Measurements from ENCODE around the gene RBFOX1. TPM values are rescaled to one million over a fixed set of nuclear protein-coding genes. Genes with fewer than 3 reads are reported as not detected.

RBFOX1 gene
- total RNA-seq, 2 donors from 2014 or later = not detected

DNA sequence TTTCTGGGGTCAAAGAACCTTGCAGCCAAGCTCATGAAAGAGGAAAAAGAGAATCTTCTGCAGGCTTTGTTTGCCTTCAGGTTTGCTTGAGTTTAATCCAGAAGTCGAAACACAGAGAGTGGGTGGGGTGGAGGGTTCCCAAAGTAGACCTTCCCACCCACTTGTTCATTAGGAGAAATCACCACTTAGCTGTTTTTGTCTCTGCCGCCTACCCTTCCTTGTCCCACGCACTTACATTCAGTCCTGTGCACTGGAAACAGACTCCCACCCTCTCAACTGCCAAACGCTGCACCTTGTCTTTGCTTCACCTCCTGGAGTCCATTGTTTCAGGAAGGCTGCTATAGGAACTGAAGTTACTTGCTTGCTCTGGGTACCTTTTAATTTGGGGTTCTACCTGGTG, 38.6 kb upstream of the RBFOX1 start:
- Histone ChIP-seq H3K4me3 (no peak overlapping the region), H3K27me3 (no peaks in the 10 kb centered on the region), H3K27ac (no peak overlapping the region), H3K4me1 (no peaks in the 10 kb centered on the region), H3K36me3 (replicated peaks in 1 of 2; ENCODE audit: insufficient read depth in 1 of 2, low read depth in 2 of 2) (no peaks in the 10 kb centered on the region), H3K9me3 (no peaks in the 10 kb centered on the region)
- intact Hi-C loops (cut with DNase I) = no loop called here
- 45 to 57% methylated on average over 4 of the region's 4 CpGs for WGBS, 2 donors
- TF ChIP-seq POLR2A (IDR thresholded peaks at IDR 0.05) = no peak
- TF ChIP-seq CTCF (IDR thresholded peaks at IDR 0.05) = no peak
- ATAC-seq (no peak), DNase-seq (no peak)

DNA sequence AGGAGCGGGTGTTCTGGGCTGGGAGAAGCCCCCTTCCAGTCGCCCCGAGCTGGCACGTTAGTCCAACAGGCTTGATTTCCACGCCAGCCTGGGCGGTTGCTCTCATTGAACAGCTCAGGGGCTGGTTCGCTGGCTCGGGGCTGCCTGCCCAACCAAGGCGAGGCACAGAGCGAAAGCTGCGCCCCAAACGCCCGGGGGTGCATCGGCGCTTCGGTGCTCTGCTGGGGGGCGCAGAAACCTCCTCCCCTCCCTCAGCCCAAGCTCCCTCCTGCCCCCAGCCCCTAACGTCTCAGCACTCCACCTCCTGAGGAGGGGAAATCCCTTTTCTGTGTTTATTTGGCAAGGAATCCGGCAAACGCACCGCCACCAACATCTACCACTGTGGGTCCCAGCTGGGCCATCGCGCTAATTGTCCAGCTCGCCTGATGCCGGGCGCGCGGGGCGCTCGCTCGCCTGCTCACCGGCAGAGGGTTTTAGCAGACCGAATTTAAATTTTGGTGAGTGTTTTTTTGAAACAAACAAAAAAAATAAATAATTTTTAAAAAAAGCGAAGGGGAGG, 29.5 kb upstream of the RBFOX1 start:
- H3K9me3 ChIP-seq = no peaks in the 10 kb centered on the region
- H3K4me1 ChIP-seq = peaks cover 8% of the 10 kb centered on the region
- H3K27ac ChIP-seq = no peak overlapping the region
- ATAC-seq (no peak), DNase-seq (peak in 1 of 4 donors; percentile 6)
- TF ChIP-seq CTCF (IDR thresholded peaks at IDR 0.05) = no peak
- no peak for TF ChIP-seq POLR2A (IDR thresholded peaks at IDR 0.05)
- H3K27me3 ChIP-seq = no peaks in the 10 kb centered on the region
- 2 to 5% methylated on average over 18 to 34 of the region's 34 CpGs for WGBS, 2 donors
- no peak overlapping the region for H3K4me3 ChIP-seq
- H3K36me3 ChIP-seq (replicated peaks in 1 of 2; ENCODE audit: insufficient read depth in 1 of 2, low read depth in 2 of 2) = no peaks in the 10 kb centered on the region
- intact Hi-C loops (cut with DNase I) = no loop called here

DNA sequence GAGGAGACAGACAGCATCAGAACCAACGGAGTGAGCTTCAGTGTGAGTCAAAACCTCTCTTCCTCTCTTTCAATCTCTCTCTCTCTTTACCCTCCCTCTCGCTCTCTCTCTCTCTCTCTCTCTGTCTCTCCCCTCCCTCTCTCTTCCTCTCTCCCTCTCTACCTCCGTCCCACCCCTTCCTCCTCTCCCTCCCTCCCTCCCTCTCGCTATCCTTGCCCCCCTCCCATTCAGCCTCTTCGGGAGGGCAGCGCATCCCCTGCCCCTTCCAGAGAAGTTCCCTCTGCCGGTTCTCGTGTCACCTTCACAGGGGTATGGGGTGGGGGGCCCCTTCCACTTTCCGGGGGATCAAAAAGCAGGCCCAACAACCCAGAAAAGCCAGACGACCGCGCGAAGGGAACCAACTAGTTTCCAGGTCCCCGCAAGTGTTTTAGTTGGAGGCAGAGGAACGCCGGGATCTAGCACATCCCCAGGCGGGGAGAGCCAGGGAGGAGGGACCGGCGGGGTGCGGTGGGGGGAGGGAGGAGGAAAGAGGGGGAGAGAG, 28.9 kb upstream of the RBFOX1 start:
- no peak for TF ChIP-seq POLR2A (IDR thresholded peaks at IDR 0.05)
- no peak for TF ChIP-seq CTCF (IDR thresholded peaks at IDR 0.05)
- Histone ChIP-seq H3K9me3 (no peaks in the 10 kb centered on the region), H3K36me3 (replicated peaks in 1 of 2; ENCODE audit: insufficient read depth in 1 of 2, low read depth in 2 of 2) (no peaks in the 10 kb centered on the region), H3K4me3 (no peak overlapping the region), H3K4me1 (peaks cover 8% of the 10 kb centered on the region), H3K27me3 (no peaks in the 10 kb centered on the region), H3K27ac (no peak overlapping the region)
- intact Hi-C loops (cut with DNase I) = no loop called here
- WGBS, 2 donors = 2% methylated on average over 18 to 19 of the region's 20 CpGs
- DNase-seq (no peak), ATAC-seq (no peak)

GRCh38 chr16:7304279-7304678, 28.4 kb upstream of the RBFOX1 start:
- H3K4me3 ChIP-seq = no peak overlapping the region
- DNase-seq (no peak), ATAC-seq (no peak)

More at GRCh38 chr16:7304279-7304678, 28.4 kb upstream of the RBFOX1 start:
- Histone ChIP-seq H3K27me3 (no peaks in the 10 kb centered on the region), H3K9me3 (no peaks in the 10 kb centered on the region), H3K27ac (no peak overlapping the region), H3K36me3 (replicated peaks in 1 of 2; ENCODE audit: insufficient read depth in 1 of 2, low read depth in 2 of 2) (no peaks in the 10 kb centered on the region), H3K4me1 (peaks cover 8% of the 10 kb centered on the region)
- intact Hi-C loops (cut with DNase I) = no loop called here
- WGBS, 2 donors = 1% methylated on average over 27 of the region's 27 CpGs
- TF ChIP-seq CTCF (IDR thresholded peaks at IDR 0.05) = no peak
- no peak for TF ChIP-seq POLR2A (IDR thresholded peaks at IDR 0.05)
